ENCODE measurements around the gene BPHL. TPM values are rescaled to one million over a fixed set of nuclear protein-coding genes. Genes with fewer than 3 reads are reported as not detected.

Gene BPHL
- total and polyA plus RNA-seq, 7 donors = 8.6 to 28.9 (median 11.0) TPM

- no peak overlapping the region for H3K27ac ChIP-seq
- 91% methylated on average over 5 of the region's 5 CpGs for WGBS, 2 donors
- H3K4me1 ChIP-seq = no peaks in the 10 kb centered on the region
- H3K4me3 ChIP-seq = no peak overlapping the region
- no peaks in the 10 kb centered on the region for H3K9me3 ChIP-seq
- no peaks in the 10 kb centered on the region for H3K36me3 ChIP-seq
- H3K27me3 ChIP-seq = no peaks in the 10 kb centered on the region
- intact Hi-C loops (cut with DNase I) = no loop called here
- TF ChIP-seq POLR2A (IDR thresholded peaks at IDR 0.05) (no peak), EP300 (IDR thresholded peaks at IDR 0.05) (no peak), POLR2AphosphoS5 (IDR thresholded peaks at IDR 0.05) (no peak)
- TF ChIP-seq, protein P1, sequence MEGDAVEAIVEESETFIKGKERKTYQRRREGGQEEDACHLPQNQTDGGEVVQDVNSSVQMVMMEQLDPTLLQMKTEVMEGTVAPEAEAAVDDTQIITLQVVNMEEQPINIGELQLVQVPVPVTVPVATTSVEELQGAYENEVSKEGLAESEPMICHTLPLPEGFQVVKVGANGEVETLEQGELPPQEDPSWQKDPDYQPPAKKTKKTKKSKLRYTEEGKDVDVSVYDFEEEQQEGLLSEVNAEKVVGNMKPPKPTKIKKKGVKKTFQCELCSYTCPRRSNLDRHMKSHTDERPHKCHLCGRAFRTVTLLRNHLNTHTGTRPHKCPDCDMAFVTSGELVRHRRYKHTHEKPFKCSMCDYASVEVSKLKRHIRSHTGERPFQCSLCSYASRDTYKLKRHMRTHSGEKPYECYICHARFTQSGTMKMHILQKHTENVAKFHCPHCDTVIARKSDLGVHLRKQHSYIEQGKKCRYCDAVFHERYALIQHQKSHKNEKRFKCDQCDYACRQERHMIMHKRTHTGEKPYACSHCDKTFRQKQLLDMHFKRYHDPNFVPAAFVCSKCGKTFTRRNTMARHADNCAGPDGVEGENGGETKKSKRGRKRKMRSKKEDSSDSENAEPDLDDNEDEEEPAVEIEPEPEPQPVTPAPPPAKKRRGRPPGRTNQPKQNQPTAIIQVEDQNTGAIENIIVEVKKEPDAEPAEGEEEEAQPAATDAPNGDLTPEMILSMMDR (IDR thresholded peaks at IDR 0.05) = no peak
- DNase-seq = no peak
These were observed 72.3 kb downstream of the BPHL start for GRCh38 chr6:3190779-3191178.

DNA sequence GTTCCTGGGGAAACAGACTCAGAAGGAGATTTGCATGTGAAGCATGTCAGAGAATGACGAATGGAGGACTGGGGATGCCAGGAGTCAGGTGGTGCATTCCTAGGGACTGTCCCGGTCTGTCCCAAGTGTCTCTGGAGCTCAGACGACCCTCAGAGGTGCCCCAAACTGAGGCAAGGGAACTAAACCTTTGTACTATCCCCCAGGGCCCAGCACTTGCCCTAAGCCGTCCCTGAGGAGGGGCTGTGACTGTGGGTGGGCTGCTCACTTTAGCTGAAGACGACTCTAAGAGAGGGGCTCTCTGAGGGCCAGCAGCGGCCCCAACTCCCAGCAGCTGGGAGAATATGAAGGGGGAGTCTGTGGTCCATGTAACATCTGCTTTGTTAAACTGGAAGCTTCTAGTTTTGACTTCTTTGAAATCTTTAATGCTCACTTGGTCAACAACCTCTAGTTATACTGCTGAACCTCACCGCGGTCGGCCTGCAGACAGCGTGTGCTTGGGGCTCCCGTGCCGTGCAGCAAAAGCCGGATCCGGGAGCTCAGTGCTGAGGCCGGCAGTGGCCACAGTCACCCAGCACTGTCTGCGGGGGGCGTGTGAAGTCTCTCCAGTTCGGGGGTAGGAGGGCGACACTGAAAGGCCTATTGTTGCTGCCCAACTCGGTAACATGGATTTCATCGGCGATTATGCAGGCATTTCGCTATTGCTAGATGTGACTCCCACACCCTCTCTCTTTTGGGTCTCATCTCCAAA is 74.8 kb downstream of the BPHL start:
- intact Hi-C loops (cut with DNase I) = no loop called here

GRCh38 chr6:3194535-3195419 is 76.3 kb downstream of the BPHL start:
- DNase-seq = no peak
- WGBS, 2 donors = 61 to 81% methylated on average over 19 of the region's 19 CpGs
- peak overlapping the region; percentile 4 to 55 (median 36) for H3K27ac ChIP-seq

More for the DNA sequence above, 74.8 kb downstream of the BPHL start:
- DNase-seq = no peak
- Histone ChIP-seq H3K9me3 (no peaks in the 10 kb centered on the region), H3K36me3 (no peaks in the 10 kb centered on the region), H3K4me3 (no peak overlapping the region), H3K27ac (no peak overlapping the region), H3K4me1 (no peaks in the 10 kb centered on the region), H3K27me3 (no peaks in the 10 kb centered on the region)
- TF ChIP-seq, protein P1 (IDR thresholded peaks at IDR 0.05) = no peak
- TF ChIP-seq POLR2A (IDR thresholded peaks at IDR 0.05) (no peak), POLR2AphosphoS5 (IDR thresholded peaks at IDR 0.05) (no peak), EP300 (IDR thresholded peaks at IDR 0.05) (no peak)
- WGBS, 2 donors = 89% methylated on average over 23 of the region's 23 CpGs

DNA sequence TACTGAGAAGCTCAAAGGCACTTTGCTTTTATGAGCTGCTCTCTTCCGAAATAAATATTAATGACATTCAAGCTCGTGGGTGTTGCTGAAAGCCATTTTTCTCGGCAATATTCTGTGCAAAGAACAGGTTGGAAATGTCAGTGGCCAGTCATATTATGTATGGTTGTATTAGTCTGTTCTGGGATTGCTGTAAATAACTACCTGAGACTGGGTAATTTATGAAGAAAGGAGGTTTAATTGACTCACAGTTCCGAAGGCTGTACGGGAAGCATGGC is 76.8 kb downstream of the BPHL start:
- intact Hi-C loops (cut with DNase I) = no loop called here
- DNase-seq = no peak
- no peak for TF ChIP-seq POLR2A (IDR thresholded peaks at IDR 0.05)
- no peak for TF ChIP-seq EP300 (IDR thresholded peaks at IDR 0.05)
- TF ChIP-seq POLR2AphosphoS5 (IDR thresholded peaks at IDR 0.05) = no peak
- TF ChIP-seq, protein P1 (IDR thresholded peaks at IDR 0.05) = no peak
- H3K27me3 ChIP-seq = no peaks in the 10 kb centered on the region
- peaks cover 0 to 4% (median 0%) of the 10 kb centered on the region in 4 donors for H3K9me3 ChIP-seq
- no peak overlapping the region for H3K4me3 ChIP-seq
- H3K27ac ChIP-seq = peak overlapping the region in 2 of 4 donors; percentile 45 to 55
- no peaks in the 10 kb centered on the region for H3K36me3 ChIP-seq
- H3K4me1 ChIP-seq = no peaks in the 10 kb centered on the region
- WGBS, 2 donors = 74 to 80% methylated on average over 5 of the region's 5 CpGs

More at GRCh38 chr6:3194535-3195419, 76.3 kb downstream of the BPHL start:
- TF ChIP-seq POLR2A (IDR thresholded peaks at IDR 0.05) (no peak), EP300 (IDR thresholded peaks at IDR 0.05) (no peak), POLR2AphosphoS5 (IDR thresholded peaks at IDR 0.05) (no peak)
- TF ChIP-seq, protein P1 (IDR thresholded peaks at IDR 0.05) = no peak
- no peaks in the 10 kb centered on the region for H3K36me3 ChIP-seq
- intact Hi-C loops (cut with DNase I) = no loop called here
- no peak overlapping the region for H3K4me3 ChIP-seq
- no peaks in the 10 kb centered on the region for H3K27me3 ChIP-seq
- peaks cover 0 to 4% (median 0%) of the 10 kb centered on the region in 4 donors for H3K9me3 ChIP-seq
- no peaks in the 10 kb centered on the region for H3K4me1 ChIP-seq

Measured in sigmoid colon (tissue), 7 donors.